ENCODE data around the gene ABCF2. TPM values are rescaled to one million over a fixed set of nuclear protein-coding genes. Genes with fewer than 3 reads are reported as not detected.

ABCF2 gene
- polyA plus RNA-seq, 1 donor (not counting 4 experiments of a cell fraction or from before 2014, with no cell fraction given) = 33.3 TPM

- Histone ChIP-seq H3K9me1 (ENCODE audit: control insufficient read depth, extremely low read depth, insufficient read depth, low read length) (peaks cover 2% of the 10 kb centered on the region), H3K4me1 (ENCODE audit: control insufficient read depth, extremely low read depth, insufficient read depth, low read length) (no peaks in the 10 kb centered on the region), H3K27ac (ENCODE audit: control insufficient read depth, insufficient read depth, low read length) (no peak overlapping the region), H3K9ac (ENCODE audit: control insufficient read depth, extremely low read depth, insufficient read depth, low read length) (no peak overlapping the region), H3K36me3 (ENCODE audit: control insufficient read depth in 2 of 2, extremely low read depth in 1 of 2, insufficient read depth in 2 of 2, low read length in 2 of 2) (peaks cover 29 to 44% of the 10 kb centered on the region in 2 experiments), H3K4me3 (ENCODE audit: control insufficient read depth in 2 of 3, extremely low read depth in 1 of 3, insufficient read depth in 2 of 3, low read depth in 1 of 3, low read length in 3 of 3) (no peak overlapping the region), H3K79me2 (ENCODE audit: control insufficient read depth, insufficient read depth, low read length) (no peaks in the 10 kb centered on the region), H2AFZ (ENCODE audit: control insufficient read depth, low read length) (no peak overlapping the region), H4K20me1 (ENCODE audit: control insufficient read depth, extremely low read depth, insufficient read depth, low read length) (no peaks in the 10 kb centered on the region), H3K4me2 (ENCODE audit: control insufficient read depth, extremely low read depth, insufficient read depth, low read depth, low read length) (no peak overlapping the region), H3K27me3 (ENCODE audit: control insufficient read depth, extremely low read depth, insufficient read depth, low read length) (no peaks in the 10 kb centered on the region), H3K9me3 (ENCODE audit: control insufficient read depth, low read depth, low read length) (no peaks in the 10 kb centered on the region)
- dilution Hi-C loops (cut with MboI; ENCODE audit: extremely low pct_ligation_motif_present, low sequenced_read_pairs) = no loop called here
- TF ChIP-seq EZH2 (IDR thresholded peaks at IDR 0.05; ENCODE audit: low read length) = no peak
- no peak for TF ChIP-seq CTCF (optimal IDR thresholded peaks at IDR 0.05 in 1 of 3, IDR thresholded peaks at IDR 0.05 in 1 of 3, conservative IDR thresholded peaks at IDR 0.05 in 1 of 3; ENCODE audit: extremely low read depth in 1 of 3, insufficient read depth in 2 of 3, low read length in 3 of 3)
- no peak for DNase-seq (ENCODE audit: low read depth, low spot score)
- FAIRE-seq = no peak
Observed at GRCh38 chr7:151215396-151215795, 11.6 kb downstream of the ABCF2 start.

GRCh38 chr7:151213826-151214225 lies 13.2 kb downstream of the ABCF2 start:
- Histone ChIP-seq H3K4me1 (ENCODE audit: control insufficient read depth, extremely low read depth, insufficient read depth, low read length) (no peaks in the 10 kb centered on the region), H4K20me1 (ENCODE audit: control insufficient read depth, extremely low read depth, insufficient read depth, low read length) (no peaks in the 10 kb centered on the region), H3K9ac (ENCODE audit: control insufficient read depth, extremely low read depth, insufficient read depth, low read length) (no peak overlapping the region), H3K27me3 (ENCODE audit: control insufficient read depth, extremely low read depth, insufficient read depth, low read length) (no peaks in the 10 kb centered on the region), H3K27ac (ENCODE audit: control insufficient read depth, insufficient read depth, low read length) (no peak overlapping the region), H3K36me3 (ENCODE audit: control insufficient read depth in 2 of 2, extremely low read depth in 1 of 2, insufficient read depth in 2 of 2, low read length in 2 of 2) (peaks cover 29 to 38% of the 10 kb centered on the region in 2 experiments), H3K9me3 (ENCODE audit: control insufficient read depth, low read depth, low read length) (no peaks in the 10 kb centered on the region), H2AFZ (ENCODE audit: control insufficient read depth, low read length) (no peak overlapping the region), H3K79me2 (ENCODE audit: control insufficient read depth, insufficient read depth, low read length) (no peaks in the 10 kb centered on the region), H3K4me3 (ENCODE audit: control insufficient read depth in 2 of 3, extremely low read depth in 1 of 3, insufficient read depth in 2 of 3, low read depth in 1 of 3, low read length in 3 of 3) (no peak overlapping the region), H3K4me2 (ENCODE audit: control insufficient read depth, extremely low read depth, insufficient read depth, low read depth, low read length) (no peak overlapping the region), H3K9me1 (ENCODE audit: control insufficient read depth, extremely low read depth, insufficient read depth, low read length) (peaks cover 2% of the 10 kb centered on the region)
- dilution Hi-C loops (cut with MboI; ENCODE audit: extremely low pct_ligation_motif_present, low sequenced_read_pairs) = no loop called here
- DNase-seq (ENCODE audit: low read depth, low spot score) (no peak), FAIRE-seq (no peak)
- TF ChIP-seq CTCF (optimal IDR thresholded peaks at IDR 0.05 in 1 of 3, IDR thresholded peaks at IDR 0.05 in 1 of 3, conservative IDR thresholded peaks at IDR 0.05 in 1 of 3; ENCODE audit: extremely low read depth in 1 of 3, insufficient read depth in 2 of 3, low read length in 3 of 3) (no peak), EZH2 (IDR thresholded peaks at IDR 0.05; ENCODE audit: low read length) (no peak)

All from keratinocyte (primary cell).